GM23338 (cell line): ENCODE data around the gene TMEM132D. TPM values are rescaled to one million over a fixed set of nuclear protein-coding genes. Genes with fewer than 3 reads are reported as not detected.

Source experiments
- ATAC-seq: fragments of 200-7000 bp; cut with Tn5 transposase; 3 replicates; pipeline ENCODE4 v1.9.1; 2020
- DNase-seq: peaks from one replicate; pipeline ENCODE4 v3.0.0-alpha.2; 2015; ENCODE audit warnings: low spot score
- H2AFZ ChIP-seq: fragments of 200-600 bp; sonication (generic); 2 replicates; pipeline ENCODE4 v1.8.0; 2016; ENCODE audit warnings: antibody characterized with exemption, mild to moderate bottlenecking, moderate library complexity
- H3F3A ChIP-seq: fragments of 200-600 bp; sonication (generic); replicated peaks from 2 replicates; pipeline ENCODE4 v1.8.0; 2017; ENCODE audit warnings: antibody characterized with exemption, mixed run types, low read depth
- H3K27ac ChIP-seq: fragments of 200-600 bp; sonication (generic); 2 replicates; pipeline ENCODE4 v1.6.1; 2016; ENCODE audit warnings: low read depth
- H3K27me3 ChIP-seq: fragments of 200-600 bp; sonication (generic); 2 replicates; pipeline ENCODE4 v1.8.0; 2016; ENCODE audit warnings: mild to moderate bottlenecking, mixed run types, moderate library complexity; ENCODE audit not compliant: insufficient read depth
- H3K36me3 ChIP-seq: fragments of 200-600 bp; sonication (generic); 2 replicates; pipeline ENCODE4 v1.8.0; 2016; ENCODE audit warnings: mild to moderate bottlenecking; ENCODE audit not compliant: insufficient read depth
- H3K4me1 ChIP-seq: fragments of 200-600 bp; sonication (generic); 2 replicates; pipeline ENCODE4 v1.8.0; 2016; ENCODE audit warnings: mild to moderate bottlenecking, moderate library complexity; ENCODE audit not compliant: insufficient read depth
- H3K4me2 ChIP-seq: fragments of 200-600 bp; sonication (generic); 2 replicates; pipeline ENCODE4 v1.7.1; 2017; ENCODE audit warnings: mixed run types
- H3K4me3 ChIP-seq: fragments of 200-600 bp; sonication (generic); 2 replicates; pipeline ENCODE4 v1.6.1; 2016; ENCODE audit warnings: mixed run types
- H3K79me2 ChIP-seq: fragments of 200-600 bp; sonication (generic); replicated peaks from 2 replicates; pipeline ENCODE4 v1.8.0; 2017; ENCODE audit warnings: mild to moderate bottlenecking; ENCODE audit not compliant: insufficient read depth
- H3K9me2 ChIP-seq: fragments of 200-600 bp; sonication (generic); 2 replicates; pipeline ENCODE4 v1.8.0; 2017; ENCODE audit not compliant: insufficient read depth
- H4K20me1 ChIP-seq: fragments of 200-600 bp; sonication (generic); replicated peaks from 2 replicates; pipeline ENCODE4 v1.8.0; 2017; ENCODE audit warnings: mild to moderate bottlenecking; ENCODE audit not compliant: insufficient read depth
- H3K27ac Mint-ChIP-seq: 2 replicates; pipeline ENCODE4 v1.8.0; 2020; ENCODE audit warnings: inconsistent platforms, mild to moderate bottlenecking, moderate library complexity, mixed read lengths
- H3K27me3 Mint-ChIP-seq: 3 replicates; pipeline ENCODE4 v1.8.0; 2022; ENCODE audit warnings: low read depth, mild to moderate bottlenecking, moderate library complexity, mixed read lengths, inconsistent platforms; ENCODE audit not compliant: insufficient read depth, poor library complexity
- H3K36me3 Mint-ChIP-seq: 3 replicates; pipeline ENCODE4 v1.8.0; 2021; ENCODE audit warnings: low read depth, mild to moderate bottlenecking, inconsistent platforms, moderate library complexity, mixed read lengths
- H3K4me1 Mint-ChIP-seq: 3 replicates; pipeline ENCODE4 v1.8.0; 2020; ENCODE audit warnings: mild to moderate bottlenecking, inconsistent platforms, mixed read lengths
- H3K4me3 Mint-ChIP-seq: 3 replicates; pipeline ENCODE4 v1.8.0; 2021; ENCODE audit warnings: moderate library complexity, mild to moderate bottlenecking, inconsistent platforms, mixed read lengths
- H3K9me3 Mint-ChIP-seq: 3 replicates; pipeline ENCODE4 v1.8.0; 2020; ENCODE audit warnings: moderate library complexity, mild to moderate bottlenecking, inconsistent platforms, mixed read lengths
- CREB1 ChIP-seq: fragments of 250-450 bp; sonication (Bioruptor Pico); IDR thresholded peaks from 2 replicates; pipeline ENCODE4 v1.5.0; 2020; ENCODE audit warnings: low read depth, mild to moderate bottlenecking, moderate library complexity
- EZH2 ChIP-seq: fragments of 200-600 bp; sonication (generic); IDR thresholded peaks from one replicate; pipeline ENCODE4 v1.8.0; 2017; ENCODE audit warnings: antibody characterized with exemption, mild to moderate bottlenecking, low read depth; ENCODE audit not compliant: unreplicated experiment
- EZH2phosphoT487 ChIP-seq: fragments of 200-600 bp; sonication (generic); IDR thresholded peaks from one replicate; pipeline ENCODE4 v1.8.1; 2018; ENCODE audit warnings: antibody characterized with exemption; ENCODE audit not compliant: unreplicated experiment
- JUNB ChIP-seq: IDR thresholded peaks from one replicate; pipeline ENCODE4 v1.6.1; 2016; ENCODE audit warnings: antibody characterized with exemption; ENCODE audit not compliant: unreplicated experiment
- NANOG ChIP-seq: IDR thresholded peaks from 2 replicates; pipeline ENCODE4 v1.6.1; 2016; ENCODE audit warnings: antibody characterized with exemption, borderline replicate concordance
- POLR2AphosphoS5 ChIP-seq: IDR thresholded peaks from 2 replicates; pipeline ENCODE4 v1.6.1; 2016; ENCODE audit warnings: antibody characterized with exemption, low read depth
- STAT1 ChIP-seq: IDR thresholded peaks from one replicate; pipeline ENCODE4 v1.6.1; 2016; ENCODE audit warnings: antibody characterized with exemption; ENCODE audit not compliant: unreplicated experiment
- ZNF114 ChIP-seq: fragments of 250-450 bp; sonication (Bioruptor Pico); IDR thresholded peaks from 2 replicates; pipeline ENCODE4 v1.5.0; 2020; ENCODE audit warnings: mild to moderate bottlenecking, moderate library complexity
- polyA plus RNA-seq: library from polyadenylated mRNA; unstranded; fragments of >200 nt; fragmentation: Nextera tagmentation; extraction: Ambion mirVana; gene quantifications from 2 replicates; pipeline ENCODE4 v1.2.1, GENCODE V29; 2016
- total RNA-seq: library from RNA; depleted of rRNA; stranded (reverse); fragments of >200 nt; shearing (Covaris generic); gene quantifications from 2 replicates; pipeline ENCODE4 v1.2.3, GENCODE V29; 2014
- TF ChIP-seq, protein P1 (sequence below): IDR thresholded peaks from one replicate; pipeline ENCODE4 v1.6.1; 2018; ENCODE audit warnings: antibody characterized with exemption; ENCODE audit not compliant: unreplicated experiment
- TF ChIP-seq, protein P2 (sequence below): IDR thresholded peaks from 2 replicates; pipeline ENCODE4 v1.6.1; 2016; ENCODE audit warnings: antibody characterized with exemption
- TF ChIP-seq, protein P3 (sequence below): fragments of 250-450 bp; sonication (Bioruptor Pico); IDR thresholded peaks from 2 replicates; pipeline ENCODE4 v1.5.0; 2020; ENCODE audit warnings: mild to moderate bottlenecking, moderate library complexity
- TF ChIP-seq, protein P4 (sequence below), 2 experiments: fragments of 200-600 bp in 1 of 2; sonication (generic) in 1 of 2; conservative IDR thresholded peaks; 2 replicates each; pipeline versions ENCODE4 v1.5.1 to v1.6.1; 2016 to 2017; ENCODE audit warnings: antibody characterized with exemption in 2 of 2, low read depth in 2 of 2, mild to moderate bottlenecking in 2 of 2, moderate library complexity in 1 of 2

The TMEM132D gene
- total and polyA plus RNA-seq, 2 experiments from 2014 or later, result 0.44 to 5.3 TPM

DNA sequence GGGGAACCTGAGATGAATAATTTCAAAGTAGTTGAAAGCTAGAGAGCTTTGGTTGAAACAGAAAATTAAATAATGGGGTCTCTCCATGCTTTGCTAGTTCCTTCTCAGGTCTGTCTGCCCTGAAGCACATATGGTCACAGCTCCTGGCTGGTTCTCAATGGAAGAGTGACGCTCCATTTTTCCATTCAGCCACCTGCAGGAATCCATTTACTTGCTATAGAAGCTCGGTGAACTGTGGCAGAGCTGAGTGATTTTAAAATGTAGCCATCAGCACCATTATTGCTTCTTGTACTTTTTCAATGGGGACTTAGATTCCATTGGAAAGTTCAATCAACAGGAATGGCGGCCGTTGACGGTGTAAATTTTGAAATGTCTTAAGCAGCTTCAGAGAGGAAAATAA lies 525.3 kb downstream of the TMEM132D start (continued):
- TF ChIP-seq, protein P1, sequence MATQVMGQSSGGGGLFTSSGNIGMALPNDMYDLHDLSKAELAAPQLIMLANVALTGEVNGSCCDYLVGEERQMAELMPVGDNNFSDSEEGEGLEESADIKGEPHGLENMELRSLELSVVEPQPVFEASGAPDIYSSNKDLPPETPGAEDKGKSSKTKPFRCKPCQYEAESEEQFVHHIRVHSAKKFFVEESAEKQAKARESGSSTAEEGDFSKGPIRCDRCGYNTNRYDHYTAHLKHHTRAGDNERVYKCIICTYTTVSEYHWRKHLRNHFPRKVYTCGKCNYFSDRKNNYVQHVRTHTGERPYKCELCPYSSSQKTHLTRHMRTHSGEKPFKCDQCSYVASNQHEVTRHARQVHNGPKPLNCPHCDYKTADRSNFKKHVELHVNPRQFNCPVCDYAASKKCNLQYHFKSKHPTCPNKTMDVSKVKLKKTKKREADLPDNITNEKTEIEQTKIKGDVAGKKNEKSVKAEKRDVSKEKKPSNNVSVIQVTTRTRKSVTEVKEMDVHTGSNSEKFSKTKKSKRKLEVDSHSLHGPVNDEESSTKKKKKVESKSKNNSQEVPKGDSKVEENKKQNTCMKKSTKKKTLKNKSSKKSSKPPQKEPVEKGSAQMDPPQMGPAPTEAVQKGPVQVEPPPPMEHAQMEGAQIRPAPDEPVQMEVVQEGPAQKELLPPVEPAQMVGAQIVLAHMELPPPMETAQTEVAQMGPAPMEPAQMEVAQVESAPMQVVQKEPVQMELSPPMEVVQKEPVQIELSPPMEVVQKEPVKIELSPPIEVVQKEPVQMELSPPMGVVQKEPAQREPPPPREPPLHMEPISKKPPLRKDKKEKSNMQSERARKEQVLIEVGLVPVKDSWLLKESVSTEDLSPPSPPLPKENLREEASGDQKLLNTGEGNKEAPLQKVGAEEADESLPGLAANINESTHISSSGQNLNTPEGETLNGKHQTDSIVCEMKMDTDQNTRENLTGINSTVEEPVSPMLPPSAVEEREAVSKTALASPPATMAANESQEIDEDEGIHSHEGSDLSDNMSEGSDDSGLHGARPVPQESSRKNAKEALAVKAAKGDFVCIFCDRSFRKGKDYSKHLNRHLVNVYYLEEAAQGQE, result no peak
- TF ChIP-seq, protein P2, sequence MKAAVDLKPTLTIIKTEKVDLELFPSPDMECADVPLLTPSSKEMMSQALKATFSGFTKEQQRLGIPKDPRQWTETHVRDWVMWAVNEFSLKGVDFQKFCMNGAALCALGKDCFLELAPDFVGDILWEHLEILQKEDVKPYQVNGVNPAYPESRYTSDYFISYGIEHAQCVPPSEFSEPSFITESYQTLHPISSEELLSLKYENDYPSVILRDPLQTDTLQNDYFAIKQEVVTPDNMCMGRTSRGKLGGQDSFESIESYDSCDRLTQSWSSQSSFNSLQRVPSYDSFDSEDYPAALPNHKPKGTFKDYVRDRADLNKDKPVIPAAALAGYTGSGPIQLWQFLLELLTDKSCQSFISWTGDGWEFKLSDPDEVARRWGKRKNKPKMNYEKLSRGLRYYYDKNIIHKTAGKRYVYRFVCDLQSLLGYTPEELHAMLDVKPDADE, result no peak
- TF ChIP-seq STAT1, result no peak
- TF ChIP-seq EZH2, result no peak
- no peak for TF ChIP-seq EZH2phosphoT487
- TF ChIP-seq POLR2AphosphoS5, result no peak

DNA sequence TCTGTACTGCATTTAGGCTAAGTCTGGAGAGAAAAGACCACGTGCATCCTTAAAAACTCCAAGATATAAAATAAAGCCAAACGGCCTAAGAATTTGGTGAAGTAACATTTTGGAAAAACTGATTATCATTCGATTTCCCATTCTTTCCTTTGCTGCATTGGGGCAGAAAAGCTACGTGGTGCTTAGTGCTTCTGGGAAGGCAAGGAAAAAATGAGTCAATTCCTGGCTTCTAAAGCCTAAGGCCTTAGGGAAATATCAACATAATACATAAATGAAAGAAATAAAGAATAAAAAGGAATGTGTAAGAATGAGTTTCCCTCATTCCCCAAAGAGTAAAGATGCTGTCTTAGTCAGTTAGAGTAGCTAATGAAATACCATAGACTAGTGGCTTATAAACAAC lies 530.1 kb downstream of the TMEM132D start:
- H3F3A ChIP-seq, result no peaks in the 10 kb centered on the region

More for the DNA sequence above, 530.1 kb downstream of the TMEM132D start:
- Histone ChIP-seq H3K9me2 (peaks cover 3% of the 10 kb centered on the region; the same call in 1 of the 2 replicates), H4K20me1 (no peaks in the 10 kb centered on the region), H3K4me1 (no peaks in the 10 kb centered on the region), H3K36me3 (no peaks in the 10 kb centered on the region; the same call in 1 of the 2 replicates), H2AFZ (no peak overlapping the region), H3K4me2 (no peak overlapping the region), H3K79me2 (no peaks in the 10 kb centered on the region), H3K27ac (no peak overlapping the region), H3K4me3 (no peak overlapping the region), H3K27me3 (no peaks in the 10 kb centered on the region)
- no peak for TF ChIP-seq JUNB
- no peak for TF ChIP-seq NANOG
- no peak for TF ChIP-seq ZNF114 (CRISPR knock-in tag)
- TF ChIP-seq, protein P3, sequence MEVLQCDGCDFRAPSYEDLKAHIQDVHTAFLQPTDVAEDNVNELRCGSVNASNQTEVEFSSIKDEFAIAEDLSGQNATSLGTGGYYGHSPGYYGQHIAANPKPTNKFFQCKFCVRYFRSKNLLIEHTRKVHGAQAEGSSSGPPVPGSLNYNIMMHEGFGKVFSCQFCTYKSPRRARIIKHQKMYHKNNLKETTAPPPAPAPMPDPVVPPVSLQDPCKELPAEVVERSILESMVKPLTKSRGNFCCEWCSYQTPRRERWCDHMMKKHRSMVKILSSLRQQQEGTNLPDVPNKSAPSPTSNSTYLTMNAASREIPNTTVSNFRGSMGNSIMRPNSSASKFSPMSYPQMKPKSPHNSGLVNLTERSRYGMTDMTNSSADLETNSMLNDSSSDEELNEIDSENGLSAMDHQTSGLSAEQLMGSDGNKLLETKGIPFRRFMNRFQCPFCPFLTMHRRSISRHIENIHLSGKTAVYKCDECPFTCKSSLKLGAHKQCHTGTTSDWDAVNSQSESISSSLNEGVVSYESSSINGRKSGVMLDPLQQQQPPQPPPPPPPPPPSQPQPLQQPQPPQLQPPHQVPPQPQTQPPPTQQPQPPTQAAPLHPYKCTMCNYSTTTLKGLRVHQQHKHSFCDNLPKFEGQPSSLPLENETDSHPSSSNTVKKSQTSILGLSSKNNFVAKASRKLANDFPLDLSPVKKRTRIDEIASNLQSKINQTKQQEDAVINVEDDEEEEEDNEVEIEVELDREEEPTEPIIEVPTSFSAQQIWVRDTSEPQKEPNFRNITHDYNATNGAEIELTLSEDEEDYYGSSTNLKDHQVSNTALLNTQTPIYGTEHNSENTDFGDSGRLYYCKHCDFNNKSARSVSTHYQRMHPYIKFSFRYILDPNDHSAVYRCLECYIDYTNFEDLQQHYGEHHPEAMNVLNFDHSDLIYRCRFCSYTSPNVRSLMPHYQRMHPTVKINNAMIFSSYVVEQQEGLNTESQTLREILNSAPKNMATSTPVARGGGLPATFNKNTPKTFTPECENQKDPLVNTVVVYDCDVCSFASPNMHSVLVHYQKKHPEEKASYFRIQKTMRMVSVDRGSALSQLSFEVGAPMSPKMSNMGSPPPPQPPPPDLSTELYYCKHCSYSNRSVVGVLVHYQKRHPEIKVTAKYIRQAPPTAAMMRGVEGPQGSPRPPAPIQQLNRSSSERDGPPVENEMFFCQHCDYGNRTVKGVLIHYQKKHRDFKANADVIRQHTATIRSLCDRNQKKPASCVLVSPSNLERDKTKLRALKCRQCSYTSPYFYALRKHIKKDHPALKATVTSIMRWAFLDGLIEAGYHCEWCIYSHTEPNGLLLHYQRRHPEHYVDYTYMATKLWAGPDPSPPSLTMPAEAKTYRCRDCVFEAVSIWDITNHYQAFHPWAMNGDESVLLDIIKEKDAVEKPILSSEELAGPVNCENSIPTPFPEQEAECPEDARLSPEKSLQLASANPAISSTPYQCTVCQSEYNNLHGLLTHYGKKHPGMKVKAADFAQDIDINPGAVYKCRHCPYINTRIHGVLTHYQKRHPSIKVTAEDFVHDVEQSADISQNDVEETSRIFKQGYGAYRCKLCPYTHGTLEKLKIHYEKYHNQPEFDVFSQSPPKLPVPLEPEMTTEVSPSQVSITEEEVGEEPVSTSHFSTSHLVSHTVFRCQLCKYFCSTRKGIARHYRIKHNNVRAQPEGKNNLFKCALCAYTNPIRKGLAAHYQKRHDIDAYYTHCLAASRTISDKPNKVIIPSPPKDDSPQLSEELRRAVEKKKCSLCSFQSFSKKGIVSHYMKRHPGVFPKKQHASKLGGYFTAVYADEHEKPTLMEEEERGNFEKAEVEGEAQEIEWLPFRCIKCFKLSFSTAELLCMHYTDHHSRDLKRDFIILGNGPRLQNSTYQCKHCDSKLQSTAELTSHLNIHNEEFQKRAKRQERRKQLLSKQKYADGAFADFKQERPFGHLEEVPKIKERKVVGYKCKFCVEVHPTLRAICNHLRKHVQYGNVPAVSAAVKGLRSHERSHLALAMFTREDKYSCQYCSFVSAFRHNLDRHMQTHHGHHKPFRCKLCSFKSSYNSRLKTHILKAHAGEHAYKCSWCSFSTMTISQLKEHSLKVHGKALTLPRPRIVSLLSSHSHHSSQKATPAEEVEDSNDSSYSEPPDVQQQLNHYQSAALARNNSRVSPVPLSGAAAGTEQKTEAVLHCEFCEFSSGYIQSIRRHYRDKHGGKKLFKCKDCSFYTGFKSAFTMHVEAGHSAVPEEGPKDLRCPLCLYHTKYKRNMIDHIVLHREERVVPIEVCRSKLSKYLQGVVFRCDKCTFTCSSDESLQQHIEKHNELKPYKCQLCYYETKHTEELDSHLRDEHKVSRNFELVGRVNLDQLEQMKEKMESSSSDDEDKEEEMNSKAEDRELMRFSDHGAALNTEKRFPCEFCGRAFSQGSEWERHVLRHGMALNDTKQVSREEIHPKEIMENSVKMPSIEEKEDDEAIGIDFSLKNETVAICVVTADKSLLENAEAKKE (CRISPR knock-in tag), result no peak
- no peak for TF ChIP-seq CREB1 (CRISPR knock-in tag)
- TF ChIP-seq, protein P2, result no peak
- TF ChIP-seq, protein P4, sequence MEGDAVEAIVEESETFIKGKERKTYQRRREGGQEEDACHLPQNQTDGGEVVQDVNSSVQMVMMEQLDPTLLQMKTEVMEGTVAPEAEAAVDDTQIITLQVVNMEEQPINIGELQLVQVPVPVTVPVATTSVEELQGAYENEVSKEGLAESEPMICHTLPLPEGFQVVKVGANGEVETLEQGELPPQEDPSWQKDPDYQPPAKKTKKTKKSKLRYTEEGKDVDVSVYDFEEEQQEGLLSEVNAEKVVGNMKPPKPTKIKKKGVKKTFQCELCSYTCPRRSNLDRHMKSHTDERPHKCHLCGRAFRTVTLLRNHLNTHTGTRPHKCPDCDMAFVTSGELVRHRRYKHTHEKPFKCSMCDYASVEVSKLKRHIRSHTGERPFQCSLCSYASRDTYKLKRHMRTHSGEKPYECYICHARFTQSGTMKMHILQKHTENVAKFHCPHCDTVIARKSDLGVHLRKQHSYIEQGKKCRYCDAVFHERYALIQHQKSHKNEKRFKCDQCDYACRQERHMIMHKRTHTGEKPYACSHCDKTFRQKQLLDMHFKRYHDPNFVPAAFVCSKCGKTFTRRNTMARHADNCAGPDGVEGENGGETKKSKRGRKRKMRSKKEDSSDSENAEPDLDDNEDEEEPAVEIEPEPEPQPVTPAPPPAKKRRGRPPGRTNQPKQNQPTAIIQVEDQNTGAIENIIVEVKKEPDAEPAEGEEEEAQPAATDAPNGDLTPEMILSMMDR (conservative IDR thresholded peaks at IDR 0.05; ENCODE audit: low read depth in 2 of 2), result no peak
- ATAC-seq, result no peak
- Mint-ChIP-seq H3K9me3 (no peaks in the 10 kb centered on the region; the same call in 1 of the 3 replicates), H3K27me3 (peaks cover 3% of the 10 kb centered on the region), H3K27ac (no peak overlapping the region), H3K4me3 (no peak overlapping the region), H3K36me3 (peaks cover 32% of the 10 kb centered on the region), H3K4me1 (no peaks in the 10 kb centered on the region)
- no peak for DNase-seq
